LNCaP clone FGC (cell line): ENCODE data around the gene ARID1B.

ENCODE experiments used
- DNase-seq: peaks from one replicate; pipeline ENCODE4 v3.0.0-alpha.2; 2011; ENCODE audit warnings: low read depth
- H3K4me3 ChIP-seq: 2 replicates; pipeline ENCODE4 v1.5.1; 2011; ENCODE audit warnings: mild to moderate bottlenecking, low read depth, low read length, control low read depth
- CTCF ChIP-seq: IDR thresholded peaks from 2 replicates; pipeline ENCODE4 v1.5.1; 2012; ENCODE audit warnings: mild to moderate bottlenecking; ENCODE audit not compliant: control insufficient read depth, insufficient read depth; ENCODE audit errors: extremely low read depth

Gene ARID1B

GRCh38 chr6:156814036-156814581 is 36.9 kb downstream of the ARID1B start:
- H3K4me3 ChIP-seq, result no peak overlapping the region
- TF ChIP-seq CTCF, result no peak
- no peak for DNase-seq

GRCh38 chr6:156816505-156816904 is 39.3 kb downstream of the ARID1B start:
- no peak for DNase-seq
- TF ChIP-seq CTCF, result no peak
- H3K4me3 ChIP-seq, result no peak overlapping the region

- no peak overlapping the region for H3K4me3 ChIP-seq
- no peak for TF ChIP-seq CTCF
- DNase-seq, result no peak
These were observed 43.1 kb downstream of the ARID1B start for GRCh38 chr6:156820089-156820798.

- H3K4me3 ChIP-seq, result no peak overlapping the region
- no peak for DNase-seq
- no peak for TF ChIP-seq CTCF
These were observed 44.5 kb downstream of the ARID1B start for GRCh38 chr6:156821707-156822106.

- DNase-seq, result peak; percentile 73
- no peak for TF ChIP-seq CTCF
- peak overlapping the region; percentile 44 for H3K4me3 ChIP-seq
These were observed 45.6 kb downstream of the ARID1B start for GRCh38 chr6:156822747-156823206.

- H3K4me3 ChIP-seq, result no peak overlapping the region
- no peak for DNase-seq
- TF ChIP-seq CTCF, result no peak
These were observed 47.0 kb downstream of the ARID1B start for GRCh38 chr6:156824142-156824541.

- DNase-seq, result no peak
- H3K4me3 ChIP-seq, result no peak overlapping the region
- TF ChIP-seq CTCF, result no peak
These were observed 48.3 kb downstream of the ARID1B start for GRCh38 chr6:156825475-156825874.
